ENCODE data around the gene C10orf67. TPM values are rescaled to one million over a fixed set of nuclear protein-coding genes. Genes with fewer than 3 reads are reported as not detected.

Gene C10orf67
- total and polyA plus RNA-seq, 9 of the 15 experiments (the other 6 are each of a cell fraction or from before 2014, with no cell fraction given), result not detected

- Histone ChIP-seq H3K27me3 (ENCODE audit: control insufficient read depth in 2 of 2, insufficient read depth in 2 of 2, low read length in 2 of 2) (no peaks in the 10 kb centered on the region), H4K20me1 (replicated peaks; ENCODE audit: control insufficient read depth, insufficient read depth, low read length) (no peaks in the 10 kb centered on the region), H2AFZ (ENCODE audit: low read depth, low read length) (peak overlapping the region; percentile 9; the same call in 1 of the 2 replicates), H3K79me2 (ENCODE audit: control insufficient read depth, insufficient read depth, low read length) (no peaks in the 10 kb centered on the region), H3K4me1 (replicated peaks in 1 of 2; ENCODE audit: control insufficient read depth in 2 of 2, insufficient read depth in 2 of 2, low read length in 2 of 2) (no peaks in the 10 kb centered on the region), H3K9me3 (replicated peaks; ENCODE audit: control insufficient read depth, insufficient read depth, low read depth, low read length) (no peaks in the 10 kb centered on the region), H3K36me3 (ENCODE audit: control insufficient read depth, insufficient read depth, low read length) (no peaks in the 10 kb centered on the region), H3K27ac (ENCODE audit: extremely low read depth, low read depth, low read length) (no peak overlapping the region), H3K9ac (ENCODE audit: insufficient read depth in 1 of 2, low read depth in 2 of 2, low read length in 2 of 2) (no peak overlapping the region), H3K4me2 (ENCODE audit: insufficient read depth, low read length) (no peak overlapping the region), H3K4me3 (no peak overlapping the region), H3K9me1 (ENCODE audit: control insufficient read depth, insufficient read depth, low read length) (no peaks in the 10 kb centered on the region)
- BruUV-seq (replicated peaks), result no TSS peak
- ChIA-PET CTCF (ENCODE audit: low intra/inter-chr PET ratio) (no interaction called here), POLR2A (no interaction called here)
- ATAC-seq, result peak; percentile 41; the same call in 1 of the 3 replicates
- no peak for FAIRE-seq
- intact Hi-C loops (cut with micrococcal nuclease) (no loop called here), in situ Hi-C loops (cut with MboI) (no loop called here)
- WGBS (ENCODE audit: insufficient coverage, low coverage, missing lambda C conversion rate), result 0% methylated on average over 3 of the region's 3 CpGs
- DNase-seq (ENCODE audit: extremely low read depth in 1 of 4, low spot score in 3 of 4), result peak in 3 of 4 experiments; percentile 12 to 25 (median 18)
- TF ChIP-seq KHSRP (IDR thresholded peaks at IDR 0.05) (no peak), CBFA2T2 (conservative IDR thresholded peaks at IDR 0.05) (0 out of 2 replicates have a peak, but pooled peaks have one; percentile 11), RAD51 (IDR thresholded peaks at IDR 0.05; ENCODE audit: borderline replicate concordance, low read depth) (peak; percentile 88)
- TF ChIP-seq, protein P1, sequence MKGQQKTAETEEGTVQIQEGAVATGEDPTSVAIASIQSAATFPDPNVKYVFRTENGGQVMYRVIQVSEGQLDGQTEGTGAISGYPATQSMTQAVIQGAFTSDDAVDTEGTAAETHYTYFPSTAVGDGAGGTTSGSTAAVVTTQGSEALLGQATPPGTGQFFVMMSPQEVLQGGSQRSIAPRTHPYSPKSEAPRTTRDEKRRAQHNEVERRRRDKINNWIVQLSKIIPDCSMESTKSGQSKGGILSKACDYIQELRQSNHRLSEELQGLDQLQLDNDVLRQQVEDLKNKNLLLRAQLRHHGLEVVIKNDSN (CRISPR knock-in tag; IDR thresholded peaks at IDR 0.05), result peak; percentile 70
- TF ChIP-seq, protein P2, sequence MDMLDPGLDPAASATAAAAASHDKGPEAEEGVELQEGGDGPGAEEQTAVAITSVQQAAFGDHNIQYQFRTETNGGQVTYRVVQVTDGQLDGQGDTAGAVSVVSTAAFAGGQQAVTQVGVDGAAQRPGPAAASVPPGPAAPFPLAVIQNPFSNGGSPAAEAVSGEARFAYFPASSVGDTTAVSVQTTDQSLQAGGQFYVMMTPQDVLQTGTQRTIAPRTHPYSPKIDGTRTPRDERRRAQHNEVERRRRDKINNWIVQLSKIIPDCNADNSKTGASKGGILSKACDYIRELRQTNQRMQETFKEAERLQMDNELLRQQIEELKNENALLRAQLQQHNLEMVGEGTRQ (CRISPR knock-in tag; IDR thresholded peaks at IDR 0.05), result peak; percentile 90
- TF ChIP-seq, protein P3, sequence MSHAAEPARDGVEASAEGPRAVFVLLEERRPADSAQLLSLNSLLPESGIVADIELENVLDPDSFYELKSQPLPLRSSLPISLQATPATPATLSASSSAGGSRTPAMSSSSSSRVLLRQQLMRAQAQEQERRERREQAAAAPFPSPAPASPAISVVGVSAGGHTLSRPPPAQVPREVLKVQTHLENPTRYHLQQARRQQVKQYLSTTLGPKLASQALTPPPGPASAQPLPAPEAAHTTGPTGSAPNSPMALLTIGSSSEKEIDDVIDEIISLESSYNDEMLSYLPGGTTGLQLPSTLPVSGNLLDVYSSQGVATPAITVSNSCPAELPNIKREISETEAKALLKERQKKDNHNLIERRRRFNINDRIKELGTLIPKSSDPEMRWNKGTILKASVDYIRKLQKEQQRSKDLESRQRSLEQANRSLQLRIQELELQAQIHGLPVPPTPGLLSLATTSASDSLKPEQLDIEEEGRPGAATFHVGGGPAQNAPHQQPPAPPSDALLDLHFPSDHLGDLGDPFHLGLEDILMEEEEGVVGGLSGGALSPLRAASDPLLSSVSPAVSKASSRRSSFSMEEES (CRISPR knock-in tag; IDR thresholded peaks at IDR 0.05), result peak; percentile 73
These were observed 36.9 kb upstream of the C10orf67 start for GRCh38 chr10:23381298-23382040.

All from K562 (cell line).